ENCODE results near the gene CHD1L. TPM values are rescaled to one million over a fixed set of nuclear protein-coding genes. Genes with fewer than 3 reads are reported as not detected.

The CHD1L gene
- total and polyA plus RNA-seq, 2 donors (not counting 3 experiments of a cell fraction or from before 2014, with no cell fraction given) = 12.3 to 33.8 TPM

DNA sequence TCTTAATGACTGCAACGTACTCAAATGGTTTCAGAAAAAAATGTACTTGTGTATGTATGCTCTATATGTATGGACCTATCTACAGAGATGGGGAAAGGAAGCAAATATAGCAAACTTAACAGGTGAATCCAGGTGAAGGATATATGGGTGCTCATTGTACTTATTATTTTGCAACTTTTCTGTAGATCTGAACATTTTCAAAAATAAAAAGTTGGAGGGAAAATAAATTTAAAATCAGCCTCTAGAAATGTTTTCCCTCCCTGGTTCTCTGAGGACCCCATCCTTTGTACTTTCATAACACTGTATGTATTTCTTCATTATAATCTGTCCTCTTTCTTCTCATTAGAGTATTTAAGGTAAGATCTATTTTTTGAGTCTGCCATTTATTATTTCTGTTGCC, 35.3 kb upstream of the CHD1L start:
- BruUV-seq (replicated peaks) = no TSS peak
- dilution Hi-C loops (cut with MboI; ENCODE audit: extremely low pct_ligation_motif_present, low sequenced_read_pairs) = no loop called here
- ChIA-PET CTCF (no interaction called here), POLR2A (no interaction called here)
- DNase-seq (ENCODE audit: low read depth, low spot score) (no peak), FAIRE-seq (no peak)
- Histone ChIP-seq H3K9me3 (replicated peaks; ENCODE audit: control insufficient read depth, insufficient read depth, low read length) (no peaks in the 10 kb centered on the region), H3K79me2 (ENCODE audit: control insufficient read depth, insufficient read depth, low read length) (no peaks in the 10 kb centered on the region), H4K20me1 (replicated peaks; ENCODE audit: control insufficient read depth, extremely low read depth, insufficient read depth, low read length) (no peaks in the 10 kb centered on the region), H3K36me3 (ENCODE audit: control insufficient read depth in 2 of 2, extremely low read depth in 1 of 2, insufficient read depth in 2 of 2, low read length in 2 of 2) (no peaks in the 10 kb centered on the region), H3K27ac (ENCODE audit: insufficient read depth, low read depth, low read length) (no peak overlapping the region), H2AFZ (ENCODE audit: low read depth, low read length) (no peak overlapping the region), H3K27me3 (ENCODE audit: control insufficient read depth in 2 of 2, insufficient read depth in 2 of 2, low read length in 2 of 2) (no peaks in the 10 kb centered on the region), H3K4me3 (replicated peaks in 1 of 3; ENCODE audit: insufficient read depth in 1 of 3, low read depth in 1 of 3, low read length in 3 of 3) (no peak overlapping the region), H3K4me1 (ENCODE audit: control insufficient read depth, extremely low read depth, insufficient read depth, low read length) (no peaks in the 10 kb centered on the region), H3K4me2 (ENCODE audit: insufficient read depth, low read length) (no peak overlapping the region), H3K9me1 (replicated peaks; ENCODE audit: control insufficient read depth, extremely low read depth, insufficient read depth, low read length) (no peaks in the 10 kb centered on the region), H3K9ac (replicated peaks; ENCODE audit: extremely low read depth, insufficient read depth, low read length) (no peak overlapping the region)
- TF ChIP-seq, protein P1, sequence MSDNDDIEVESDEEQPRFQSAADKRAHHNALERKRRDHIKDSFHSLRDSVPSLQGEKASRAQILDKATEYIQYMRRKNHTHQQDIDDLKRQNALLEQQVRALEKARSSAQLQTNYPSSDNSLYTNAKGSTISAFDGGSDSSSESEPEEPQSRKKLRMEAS (IDR thresholded peaks at IDR 0.05; ENCODE audit: insufficient read depth, insufficient read length) = no peak
- TF ChIP-seq GATA2 (IDR thresholded peaks at IDR 0.05; ENCODE audit: insufficient read depth, insufficient read length, low read depth, low read length) = no peak
- TF ChIP-seq POLR2AphosphoS5 (IDR thresholded peaks at IDR 0.05; ENCODE audit: insufficient read depth, low read depth, low read length) = no peak
- TF ChIP-seq, protein P2, sequence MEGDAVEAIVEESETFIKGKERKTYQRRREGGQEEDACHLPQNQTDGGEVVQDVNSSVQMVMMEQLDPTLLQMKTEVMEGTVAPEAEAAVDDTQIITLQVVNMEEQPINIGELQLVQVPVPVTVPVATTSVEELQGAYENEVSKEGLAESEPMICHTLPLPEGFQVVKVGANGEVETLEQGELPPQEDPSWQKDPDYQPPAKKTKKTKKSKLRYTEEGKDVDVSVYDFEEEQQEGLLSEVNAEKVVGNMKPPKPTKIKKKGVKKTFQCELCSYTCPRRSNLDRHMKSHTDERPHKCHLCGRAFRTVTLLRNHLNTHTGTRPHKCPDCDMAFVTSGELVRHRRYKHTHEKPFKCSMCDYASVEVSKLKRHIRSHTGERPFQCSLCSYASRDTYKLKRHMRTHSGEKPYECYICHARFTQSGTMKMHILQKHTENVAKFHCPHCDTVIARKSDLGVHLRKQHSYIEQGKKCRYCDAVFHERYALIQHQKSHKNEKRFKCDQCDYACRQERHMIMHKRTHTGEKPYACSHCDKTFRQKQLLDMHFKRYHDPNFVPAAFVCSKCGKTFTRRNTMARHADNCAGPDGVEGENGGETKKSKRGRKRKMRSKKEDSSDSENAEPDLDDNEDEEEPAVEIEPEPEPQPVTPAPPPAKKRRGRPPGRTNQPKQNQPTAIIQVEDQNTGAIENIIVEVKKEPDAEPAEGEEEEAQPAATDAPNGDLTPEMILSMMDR (IDR thresholded peaks at IDR 0.05; ENCODE audit: extremely low read depth in 1 of 2, insufficient read depth in 1 of 2, low read depth in 1 of 2, low read length in 2 of 2) = no peak
- no peak for TF ChIP-seq POLR2A (IDR thresholded peaks at IDR 0.05; ENCODE audit: low read depth, low read length)
- no peak for TF ChIP-seq MYC (IDR thresholded peaks at IDR 0.05; ENCODE audit: low read depth, low read length)
- no peak for TF ChIP-seq FOS (IDR thresholded peaks at IDR 0.05; ENCODE audit: borderline replicate concordance, insufficient read depth, low read length)
- no peak for TF ChIP-seq EZH2 (IDR thresholded peaks at IDR 0.05; ENCODE audit: borderline replicate concordance, low read depth, low read length, severe bottlenecking)
- TF ChIP-seq JUN (IDR thresholded peaks at IDR 0.05; ENCODE audit: borderline replicate concordance, insufficient read depth, insufficient read length, low read depth) = no peak
- intact Hi-C loops (cut with micrococcal nuclease) = no loop called here

Data from endothelial cell of umbilical vein (primary cell).